DOHH2 (cell line): ENCODE data around the gene PSMA7.

Experiments
- H3F3A ChIP-seq: fragments of 200-600 bp; sonication (generic), shearing (Covaris generic); 2 replicates; pipeline ENCODE4 v1.6.0; 2016; ENCODE audit warnings: antibody characterized with exemption, mild to moderate bottlenecking; ENCODE audit not compliant: control insufficient read depth, insufficient read depth
- H3K27ac ChIP-seq: fragments of 200-600 bp; sonication (generic); 2 replicates; pipeline ENCODE4 v1.5.1; 2014; ENCODE audit warnings: low read depth, mild to moderate bottlenecking, low read length, moderate library complexity
- H3K27me3 ChIP-seq: fragments of 200-600 bp; sonication (generic); 2 replicates; pipeline ENCODE4 v1.6.1; 2014; ENCODE audit warnings: mild to moderate bottlenecking, low read length, mixed read lengths; ENCODE audit not compliant: control insufficient read depth
- H3K36me3 ChIP-seq: fragments of 200-600 bp; sonication (generic); 2 replicates; pipeline ENCODE4 v1.6.1; 2014; ENCODE audit warnings: mild to moderate bottlenecking, low read length, moderate library complexity, mixed read lengths; ENCODE audit not compliant: control insufficient read depth
- H3K4me1 ChIP-seq: fragments of 200-600 bp; sonication (generic); 2 replicates; pipeline ENCODE4 v1.6.1; 2014; ENCODE audit warnings: mild to moderate bottlenecking, low read length, mixed read lengths; ENCODE audit not compliant: control insufficient read depth
- H3K4me2 ChIP-seq: fragments of 200-600 bp; sonication (generic); 2 replicates; pipeline ENCODE4 v1.6.0; 2014; ENCODE audit warnings: mild to moderate bottlenecking, low read length, moderate library complexity
- H3K4me3 ChIP-seq: fragments of 200-600 bp; sonication (generic); 2 replicates; pipeline ENCODE4 v1.5.1; 2014; ENCODE audit warnings: mild to moderate bottlenecking, low read length, mixed read lengths
- H3K79me2 ChIP-seq: fragments of 200-600 bp; sonication (generic); 2 replicates; pipeline ENCODE4 v1.6.1; 2014; ENCODE audit warnings: mild to moderate bottlenecking, low read length, mixed read lengths; ENCODE audit not compliant: control insufficient read depth
- H3K9me2 ChIP-seq: fragments of 200-600 bp; sonication (generic); replicated peaks from 2 replicates; pipeline ENCODE4 v1.6.1; 2014; ENCODE audit warnings: mild to moderate bottlenecking, low read length, mixed read lengths; ENCODE audit not compliant: control insufficient read depth
- H3K9me3 ChIP-seq: fragments of 200-600 bp; sonication (generic); 2 replicates; pipeline ENCODE4 v1.6.1; 2014; ENCODE audit warnings: antibody characterized with exemption, low read length, mixed read lengths; ENCODE audit not compliant: control insufficient read depth, insufficient read depth
- H4K20me1 ChIP-seq: fragments of 200-600 bp; sonication (generic); 2 replicates; pipeline ENCODE4 v1.6.0; 2014; ENCODE audit warnings: low read depth, mild to moderate bottlenecking, antibody characterized with exemption, low read length, moderate library complexity; ENCODE audit not compliant: control insufficient read depth, insufficient read depth
- EZH2phosphoT487 ChIP-seq: fragments of 200-600 bp; sonication (generic); IDR thresholded peaks from 2 replicates; pipeline ENCODE4 v1.6.1; 2017; ENCODE audit warnings: borderline replicate concordance, mild to moderate bottlenecking, antibody characterized with exemption, low read length, moderate library complexity, mixed read lengths
- TF ChIP-seq, protein P1 (sequence below): fragments of 200-600 bp; sonication (generic); IDR thresholded peaks from one replicate; pipeline ENCODE4 v1.5.1; 2014; ENCODE audit warnings: antibody characterized with exemption, mild to moderate bottlenecking, low read depth, low read length; ENCODE audit not compliant: poor library complexity, severe bottlenecking

PSMA7 gene

GRCh38 chr20:62142252-62143080 is 728 bp downstream of the PSMA7 start:
- Histone ChIP-seq H3K27ac (peak overlapping the region; percentile 52), H3K9me3 (no peaks in the 10 kb centered on the region), H3K79me2 (peaks cover 89% of the 10 kb centered on the region), H3K4me3 (peak overlapping the region; percentile 81), H4K20me1 (peaks cover 36% of the 10 kb centered on the region), H3K4me2 (peak overlapping the region; percentile 90), H3K36me3 (peaks cover 58% of the 10 kb centered on the region), H3K27me3 (no peaks in the 10 kb centered on the region), H3F3A (peaks cover 6% of the 10 kb centered on the region), H3K9me2 (no peaks in the 10 kb centered on the region), H3K4me1 (peaks cover 25% of the 10 kb centered on the region)
- TF ChIP-seq, protein P1, sequence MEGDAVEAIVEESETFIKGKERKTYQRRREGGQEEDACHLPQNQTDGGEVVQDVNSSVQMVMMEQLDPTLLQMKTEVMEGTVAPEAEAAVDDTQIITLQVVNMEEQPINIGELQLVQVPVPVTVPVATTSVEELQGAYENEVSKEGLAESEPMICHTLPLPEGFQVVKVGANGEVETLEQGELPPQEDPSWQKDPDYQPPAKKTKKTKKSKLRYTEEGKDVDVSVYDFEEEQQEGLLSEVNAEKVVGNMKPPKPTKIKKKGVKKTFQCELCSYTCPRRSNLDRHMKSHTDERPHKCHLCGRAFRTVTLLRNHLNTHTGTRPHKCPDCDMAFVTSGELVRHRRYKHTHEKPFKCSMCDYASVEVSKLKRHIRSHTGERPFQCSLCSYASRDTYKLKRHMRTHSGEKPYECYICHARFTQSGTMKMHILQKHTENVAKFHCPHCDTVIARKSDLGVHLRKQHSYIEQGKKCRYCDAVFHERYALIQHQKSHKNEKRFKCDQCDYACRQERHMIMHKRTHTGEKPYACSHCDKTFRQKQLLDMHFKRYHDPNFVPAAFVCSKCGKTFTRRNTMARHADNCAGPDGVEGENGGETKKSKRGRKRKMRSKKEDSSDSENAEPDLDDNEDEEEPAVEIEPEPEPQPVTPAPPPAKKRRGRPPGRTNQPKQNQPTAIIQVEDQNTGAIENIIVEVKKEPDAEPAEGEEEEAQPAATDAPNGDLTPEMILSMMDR = no peak
- no peak for TF ChIP-seq EZH2phosphoT487

GRCh38 chr20:62141397-62142251 is 1.6 kb downstream of the PSMA7 start:
- TF ChIP-seq, protein P1 = peak; percentile 66
- TF ChIP-seq EZH2phosphoT487 = no peak
- peaks cover 34% of the 10 kb centered on the region for H4K20me1 ChIP-seq
- H3K4me1 ChIP-seq = peaks cover 25% of the 10 kb centered on the region
- H3K4me3 ChIP-seq = peak overlapping the region; percentile 81
- no peaks in the 10 kb centered on the region for H3K9me2 ChIP-seq
- H3K9me3 ChIP-seq = no peaks in the 10 kb centered on the region
- H3K27ac ChIP-seq = peak overlapping the region; percentile 52
- peaks cover 12% of the 10 kb centered on the region for H3F3A ChIP-seq
- no peaks in the 10 kb centered on the region for H3K27me3 ChIP-seq
- H3K4me2 ChIP-seq = peak overlapping the region; percentile 90
- peaks cover 80% of the 10 kb centered on the region for H3K79me2 ChIP-seq
- H3K36me3 ChIP-seq = peaks cover 66% of the 10 kb centered on the region

DNA sequence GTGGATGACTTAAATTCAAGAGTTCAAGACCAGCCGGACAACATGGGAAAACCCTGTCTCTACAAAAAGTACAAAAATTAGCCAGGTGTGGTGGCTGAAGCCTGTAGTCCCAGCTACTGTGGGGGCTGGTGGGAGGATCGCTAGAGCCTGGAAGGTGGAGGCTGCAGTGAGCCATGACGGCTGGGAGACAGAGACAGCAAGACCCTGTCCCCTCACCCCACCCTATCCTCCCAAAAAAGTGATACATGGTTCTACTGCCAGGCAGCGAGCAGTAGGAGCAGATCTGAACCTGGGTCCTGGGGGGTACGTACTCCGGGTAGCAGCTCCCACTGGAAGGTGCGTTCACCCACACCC is 2.2 kb downstream of the PSMA7 start:
- Histone ChIP-seq H3K9me2 (no peaks in the 10 kb centered on the region), H3K4me3 (peak overlapping the region; percentile 81), H3K27me3 (no peaks in the 10 kb centered on the region), H3K79me2 (peaks cover 77% of the 10 kb centered on the region), H3K4me1 (peaks cover 30% of the 10 kb centered on the region), H3K27ac (no peak overlapping the region), H4K20me1 (peaks cover 34% of the 10 kb centered on the region), H3K36me3 (peaks cover 68% of the 10 kb centered on the region), H3K9me3 (no peaks in the 10 kb centered on the region), H3K4me2 (peak overlapping the region; percentile 90), H3F3A (peaks cover 18% of the 10 kb centered on the region)
- TF ChIP-seq, protein P1 = no peak
- TF ChIP-seq EZH2phosphoT487 = no peak
